Measurements from ENCODE around the gene SYTL3.

GRCh38 chr6:158677906-158678578 lies 28.2 kb downstream of the SYTL3 start:
- TF ChIP-seq ZNF274 (IDR thresholded peaks at IDR 0.05; ENCODE audit: low read depth, low read length) (no peak), YY1 (IDR thresholded peaks at IDR 0.05; ENCODE audit: insufficient read depth, insufficient read length) (no peak)

Measured in NT2/D1 (cell line).